ENCODE measurements around the gene HADHB. TPM values are rescaled to one million over a fixed set of nuclear protein-coding genes. Genes with fewer than 3 reads are reported as not detected.

The HADHB gene
- polyA plus RNA-seq (2013, experiment 1 of 2; ENCODE audit: insufficient read length), result 78.7 TPM
- polyA plus RNA-seq (2013, experiment 2 of 2; ENCODE audit: insufficient read length), result 88.9 TPM

- DNase-seq, result peak; percentile 89
These were observed at the start of gene HADHB, which contains the start of gene HADHA for GRCh38 chr2:26244309-26245230. HADHB (plus strand) TSS chr2:26244939; CDS start chr2:26254255, 9,316 bp downstream. HADHA (minus strand) TSS chr2:26244632; CDS start chr2:26244596, 36 bp downstream.

GRCh38 chr2:26195040-26195984 is 49.4 kb upstream of the HADHB start:
- DNase-seq, result no peak

- DNase-seq, result no peak
These were observed 47.9 kb upstream of the HADHB start for GRCh38 chr2:26196683-26197418.

GRCh38 chr2:26197516-26197915 is 47.2 kb upstream of the HADHB start:
- no peak for DNase-seq

- DNase-seq, result no peak
These were observed 41.7 kb upstream of the HADHB start for GRCh38 chr2:26202981-26203490.

DNA sequence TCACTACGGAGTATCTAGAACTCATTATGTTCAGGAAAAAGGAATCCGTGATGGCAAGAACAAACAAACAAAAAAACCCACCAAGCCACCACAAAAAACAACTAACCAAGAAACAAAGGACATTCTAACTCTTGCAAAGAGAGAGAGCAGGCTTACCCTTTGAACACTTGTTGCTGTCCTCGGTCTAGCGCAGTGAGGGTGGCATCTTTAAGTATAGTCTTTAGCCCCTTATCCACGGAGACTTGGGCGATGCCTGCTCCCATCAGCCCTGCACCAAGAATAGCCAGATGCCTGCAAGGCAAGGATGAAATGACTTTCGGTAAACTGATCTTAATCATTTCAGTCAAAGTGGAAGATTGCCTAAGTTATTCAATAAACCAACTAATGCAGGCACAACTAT is 40.8 kb upstream of the HADHB start:
- no peak for DNase-seq

- no peak for DNase-seq
These were observed 32.7 kb upstream of the HADHB start for GRCh38 chr2:26212011-26212410.

DNA sequence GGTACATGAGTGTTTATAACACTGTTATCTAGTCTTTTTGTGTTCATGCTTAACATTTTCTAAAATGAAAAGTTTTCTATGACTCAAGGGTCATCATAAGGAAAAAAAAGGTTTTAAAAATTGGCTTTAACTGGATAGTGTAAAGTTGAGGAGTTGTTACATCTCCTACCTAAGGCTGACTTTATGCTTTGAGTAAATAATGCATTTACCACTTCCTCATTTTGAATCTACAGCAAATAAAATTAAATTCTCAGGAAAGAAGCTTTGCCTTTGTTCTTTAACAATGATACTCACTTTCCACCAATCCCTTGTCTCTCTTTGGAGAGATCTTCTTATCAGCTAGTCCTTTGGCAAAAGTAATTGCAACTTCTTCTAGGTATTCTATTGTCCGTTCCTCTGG is 30.0 kb upstream of the HADHB start:
- DNase-seq, result no peak

DNA sequence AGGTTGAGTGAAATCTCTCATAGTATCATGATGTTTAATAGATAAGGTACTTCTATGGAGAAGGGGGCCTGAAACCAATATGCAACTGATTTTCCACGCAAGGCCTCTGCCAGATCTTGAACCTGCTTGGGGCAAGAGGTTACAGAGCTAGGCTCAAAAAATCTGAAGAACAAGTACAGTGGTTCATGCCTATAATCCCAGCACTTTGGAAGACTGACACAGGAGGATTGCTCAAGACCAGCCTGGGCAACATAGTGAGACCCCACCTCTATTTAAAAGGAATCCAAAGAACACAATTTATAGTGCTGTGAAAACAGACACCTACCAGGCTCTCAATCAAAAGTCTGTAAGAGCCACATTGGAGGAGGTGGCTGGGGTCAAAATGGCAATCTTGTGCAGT is 28.9 kb upstream of the HADHB start:
- DNase-seq, result no peak

DNA sequence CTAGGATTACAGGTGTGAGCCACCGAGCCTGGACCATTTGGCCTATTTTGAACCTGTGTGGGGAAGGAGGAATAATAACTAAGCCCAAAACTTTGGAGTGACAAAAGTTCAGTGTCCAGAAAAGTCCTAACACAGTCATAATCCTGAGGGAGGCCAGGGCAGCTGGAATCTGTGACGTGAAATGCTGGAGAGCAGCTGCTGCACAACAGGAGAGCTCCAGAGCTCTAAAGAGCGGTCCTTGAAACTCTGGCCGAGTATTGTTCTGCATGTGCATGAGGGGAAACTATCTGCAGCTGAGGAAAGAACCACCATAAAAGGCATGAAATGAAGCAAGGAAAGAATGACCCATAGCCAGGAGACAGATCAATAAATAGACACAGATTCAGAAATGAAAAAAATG is 28.2 kb upstream of the HADHB start:
- DNase-seq, result no peak

GRCh38 chr2:26217720-26218119 is 27.0 kb upstream of the HADHB start:
- DNase-seq, result no peak

- DNase-seq, result no peak
These were observed 21.7 kb upstream of the HADHB start for GRCh38 chr2:26223018-26223417.

- DNase-seq, result no peak
These were observed 20.6 kb upstream of the HADHB start for GRCh38 chr2:26224095-26224494.

- DNase-seq, result no peak
These were observed 15.1 kb upstream of the HADHB start for GRCh38 chr2:26229595-26229994.

DNA sequence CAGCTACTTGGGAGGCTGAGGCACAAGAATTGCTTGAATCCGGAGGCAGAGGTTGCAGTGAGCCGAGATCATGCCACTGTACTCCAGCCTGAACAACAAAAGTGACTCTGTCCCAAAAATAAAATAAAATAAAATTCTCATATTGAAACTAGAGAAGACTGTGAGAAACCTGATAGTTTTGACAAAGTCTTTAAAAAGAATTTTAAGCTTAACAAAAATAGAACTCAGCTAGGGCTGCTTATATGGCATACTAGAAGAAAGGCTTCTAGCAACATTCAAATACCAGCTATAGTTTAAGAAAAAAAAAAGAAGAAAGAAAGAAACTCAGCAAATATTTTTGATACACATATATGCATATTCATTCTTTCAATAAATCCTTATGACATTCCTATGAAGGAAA is 13.9 kb upstream of the HADHB start:
- no peak for DNase-seq

DNA sequence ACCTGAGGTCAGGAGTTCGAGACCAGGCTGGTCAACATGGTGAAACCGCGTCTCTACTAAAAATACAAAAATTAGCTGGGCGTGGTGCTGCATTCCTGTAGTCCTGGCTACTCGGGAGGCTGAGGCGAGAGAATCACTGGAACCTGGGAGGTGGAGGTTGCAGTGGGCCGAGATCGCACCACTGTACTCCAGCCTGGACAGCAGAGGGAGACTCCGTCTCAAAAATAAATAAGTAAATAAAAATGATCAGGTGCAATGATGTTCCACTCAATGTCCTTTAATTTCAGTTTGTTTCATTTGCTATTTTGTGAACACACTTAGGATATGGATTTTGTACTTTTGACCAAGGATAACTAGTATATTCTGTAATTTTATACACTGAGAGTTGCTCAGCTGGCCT is 9.7 kb upstream of the HADHB start:
- DNase-seq, result no peak

DNA sequence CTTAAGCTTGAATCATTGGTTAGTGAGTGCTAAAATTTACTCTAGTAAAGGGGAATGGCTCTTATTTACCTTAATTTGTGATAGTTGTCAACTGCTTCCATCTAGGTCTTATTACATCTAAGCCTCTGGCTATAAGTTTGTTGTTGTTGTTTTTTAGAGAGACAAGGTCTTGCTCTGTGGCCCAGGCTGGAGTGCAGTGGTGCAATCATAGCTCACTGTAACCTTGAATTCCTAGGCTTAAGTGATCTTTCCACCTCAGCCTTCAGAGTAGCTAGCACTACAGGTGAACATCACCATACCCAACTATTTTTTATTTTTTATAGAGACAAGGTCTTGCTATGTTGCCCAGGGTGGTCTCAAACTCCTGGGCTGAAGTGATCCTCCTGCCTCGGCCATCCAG is 6.9 kb upstream of the HADHB start:
- no peak for DNase-seq

DNA sequence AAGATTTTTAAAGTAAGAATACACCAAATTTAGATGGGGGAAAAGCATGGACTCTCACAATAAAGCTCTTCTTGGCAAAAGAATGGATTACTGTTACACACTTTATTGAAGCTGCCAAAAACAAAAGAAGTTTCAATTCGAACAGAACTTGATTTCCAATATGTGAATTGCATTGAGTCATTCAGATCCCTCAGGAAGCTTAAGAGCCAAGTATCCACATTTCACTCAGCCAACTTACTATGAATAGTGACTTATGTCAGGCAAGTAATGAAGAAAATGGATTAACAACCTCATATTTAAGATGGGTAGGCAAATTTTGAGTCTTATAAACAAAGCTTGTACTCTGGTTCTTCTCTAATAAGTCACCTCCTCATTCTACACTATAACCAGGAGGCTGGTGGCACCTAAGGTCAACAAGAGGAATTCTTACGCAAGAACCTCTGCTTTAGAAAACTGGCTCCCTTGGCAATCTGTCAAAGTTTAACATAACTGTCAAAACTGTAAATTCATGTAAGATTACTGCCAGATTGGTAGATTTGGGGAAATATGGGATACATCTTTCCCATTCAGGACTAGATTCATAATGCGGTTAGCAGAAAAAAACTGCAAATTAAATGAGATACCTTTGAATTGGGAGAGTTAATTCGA is 6.3 kb upstream of the HADHB start:
- DNase-seq, result no peak

DNA sequence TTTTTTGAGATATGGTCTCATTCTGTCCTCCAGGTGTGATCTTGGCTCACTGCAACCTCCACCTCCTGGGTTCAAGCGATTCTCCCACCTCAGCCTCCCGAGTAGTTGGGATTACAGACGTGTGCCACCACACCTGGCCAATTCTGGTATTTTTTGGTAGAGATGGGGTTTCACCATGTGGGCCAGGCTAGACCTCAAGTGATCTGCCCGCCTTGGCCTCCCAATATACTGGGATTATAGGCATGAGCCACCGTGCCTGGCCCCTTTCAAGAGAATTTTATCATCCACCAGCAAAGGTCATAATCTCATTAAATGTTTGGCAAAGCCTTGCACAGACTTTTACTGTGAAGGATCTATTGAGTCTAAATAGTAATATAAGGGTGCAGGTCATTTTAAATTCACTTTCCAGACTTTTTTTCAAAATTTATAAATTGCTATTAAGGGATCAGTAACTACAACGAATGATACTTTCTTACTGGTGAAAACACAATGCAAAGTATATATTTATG is 2.8 kb upstream of the HADHB start:
- DNase-seq, result no peak

- peak; percentile 15 for DNase-seq
These were observed 1.1 kb upstream of the HADHB start for GRCh38 chr2:26243470-26244308.
